ENCODE results near the gene CFAP46.
"Not testable (repeated sequence)": the region's sequence is repeated elsewhere in the genome, so short reads cannot be mapped to it uniquely, and the experiment has no call there.

CFAP46 gene

GRCh38 chr10:132784866-132785722 is 157.3 kb downstream of the CFAP46 start:
- no peak for DNase-seq

GRCh38 chr10:132783940-132784865 is 158.2 kb downstream of the CFAP46 start:
- DNase-seq: no peak

GRCh38 chr10:132783165-132783939 is 159.0 kb downstream of the CFAP46 start:
- DNase-seq: no peak

- no peak for DNase-seq
These were observed 160.8 kb downstream of the CFAP46 start for GRCh38 chr10:132781556-132781955.

GRCh38 chr10:132780356-132780755 is 162.0 kb downstream of the CFAP46 start:
- DNase-seq: no peak

GRCh38 chr10:132779549-132780294 is 162.6 kb downstream of the CFAP46 start:
- no peak for DNase-seq

- no peak for DNase-seq
These were observed 164.9 kb downstream of the CFAP46 start for GRCh38 chr10:132777441-132777840.

GRCh38 chr10:132776821-132777220 is 165.5 kb downstream of the CFAP46 start:
- no peak for DNase-seq

GRCh38 chr10:132776186-132776585 is 166.2 kb downstream of the CFAP46 start:
- no peak for DNase-seq

GRCh38 chr10:132774902-132775863 is 167.2 kb downstream of the CFAP46 start:
- no peak for DNase-seq

GRCh38 chr10:132774181-132774901 is 168.0 kb downstream of the CFAP46 start:
- no peak for DNase-seq

- not testable (repeated sequence) for DNase-seq
These were observed 169.6 kb downstream of the CFAP46 start for GRCh38 chr10:132772816-132773215.

GRCh38 chr10:132770061-132771021 is 172.0 kb downstream of the CFAP46 start:
- DNase-seq: no peak

GRCh38 chr10:132768346-132769248 is 173.8 kb downstream of the CFAP46 start:
- no peak for DNase-seq

- DNase-seq: no peak
These were observed 176.1 kb downstream of the CFAP46 start for GRCh38 chr10:132766291-132766690.

GRCh38 chr10:132765435-132765834 is 176.9 kb downstream of the CFAP46 start:
- peak; percentile 2 for DNase-seq

- DNase-seq: no peak
These were observed 178.3 kb downstream of the CFAP46 start for GRCh38 chr10:132764108-132764507.

GRCh38 chr10:132763545-132763944 is 178.8 kb downstream of the CFAP46 start:
- no peak for DNase-seq

Data from NCI-H82 (cell line).